HepG2 (cell line): ENCODE measurements around the gene AARS2. TPM values are rescaled to one million over a fixed set of nuclear protein-coding genes. Genes with fewer than 3 reads are reported as not detected.

ENCODE experiments used
- CCAR2 ChIP-seq: fragments of 200-400 bp; formaldehyde crosslinking; optimal IDR thresholded peaks from 2 replicates; pipeline ENCODE3; 2018; ENCODE audit warnings: low read depth, mild to moderate bottlenecking, low read length, moderate library complexity
- GABPA ChIP-seq, 2 experiments: IDR thresholded peaks; 2 replicates each; pipeline ENCODE4 v1.6.1; 2011 to 2016; ENCODE audit warnings: low read depth in 2 of 2, low read length in 1 of 2, missing biosample characterization in 1 of 2, missing genetic modification characterization in 1 of 2
- HNF1B ChIP-seq: sonication (generic); formaldehyde crosslinking; IDR thresholded peaks from 2 replicates; pipeline ENCODE4 v1.5.1; 2020; ENCODE audit warnings: mild to moderate bottlenecking, moderate library complexity, missing genetic modification reagents
- MEF2D ChIP-seq: sonication (generic); formaldehyde crosslinking; IDR thresholded peaks from 2 replicates; pipeline ENCODE4 v1.5.1; 2020; ENCODE audit warnings: mild to moderate bottlenecking, missing genetic modification reagents
- NFYB ChIP-seq: sonication (generic); formaldehyde crosslinking; IDR thresholded peaks from 2 replicates; pipeline ENCODE4 v1.4.0; 2020; ENCODE audit warnings: missing genetic modification reagents
- U2AF1 ChIP-seq: fragments of 200-400 bp; formaldehyde crosslinking; optimal IDR thresholded peaks from 2 replicates; pipeline ENCODE3; 2017; ENCODE audit warnings: mild to moderate bottlenecking, low read depth, low read length
- ZBED4 ChIP-seq: sonication (generic); formaldehyde crosslinking; IDR thresholded peaks from 2 replicates; pipeline ENCODE4 v1.4.0; 2020; ENCODE audit warnings: missing genetic modification reagents, borderline replicate concordance
- ZHX2 ChIP-seq, 2 experiments: sonication (generic) in 1 of 2; formaldehyde crosslinking in 1 of 2; IDR thresholded peaks; 2 replicates each; pipeline versions ENCODE4 v1.6.1 to v1.9.0; 2014 to 2022; ENCODE audit warnings: antibody characterized with exemption in 1 of 2, borderline replicate concordance in 1 of 2, inconsistent platforms in 1 of 2, low read depth in 1 of 2, missing genetic modification reagents in 1 of 2
- ZNF225 ChIP-seq: sonication (generic); formaldehyde crosslinking; IDR thresholded peaks from 2 replicates; pipeline ENCODE4 v1.4.0; 2020; ENCODE audit warnings: mild to moderate bottlenecking, missing genetic modification reagents
- ZNF30 ChIP-seq: sonication (generic); formaldehyde crosslinking; IDR thresholded peaks from 2 replicates; pipeline ENCODE4 v1.5.0; 2020; ENCODE audit warnings: mild to moderate bottlenecking, missing genetic modification reagents
- ZNF333 ChIP-seq: sonication (generic); formaldehyde crosslinking; IDR thresholded peaks from 2 replicates; pipeline ENCODE4 v1.4.0; 2020; ENCODE audit warnings: mild to moderate bottlenecking, missing genetic modification reagents, borderline replicate concordance
- ZNF572 ChIP-seq: sonication (generic); formaldehyde crosslinking; IDR thresholded peaks from 2 replicates; pipeline ENCODE4 v1.5.1; 2020; ENCODE audit warnings: mild to moderate bottlenecking, missing genetic modification reagents
- ZNF775 ChIP-seq: sonication (generic); formaldehyde crosslinking; IDR thresholded peaks from 2 replicates; pipeline ENCODE4 v1.4.0; 2020; ENCODE audit warnings: missing genetic modification reagents, mild to moderate bottlenecking, moderate library complexity, borderline replicate concordance
- polyA plus RNA-seq, 8 experiments: library from polyadenylated mRNA; depleted of rRNA in 3 of 8; stranded (reverse) in 7 of 8; unstranded in 1 of 8; fragments of >200 nt; fragmentation: Illumina TruSeq in 4 of 8; extraction: Trizol in 4 of 8; gene quantifications; 2 replicates each; pipeline versions ENCODE4 v1.2.1 to v1.2.3, GENCODE V29; 2011 to 2016; ENCODE audit warnings: low read depth in 4 of 8, missing spikeins in 1 of 8, mixed read lengths in 1 of 8; ENCODE audit not compliant: insufficient read depth in 1 of 8
- total RNA-seq, 5 experiments: library from RNA; depleted of rRNA; stranded (reverse); fragments of >200 nt; fragmentation: Illumina TruSeq; extraction: Trizol; gene quantifications; 2 replicates each; pipeline ENCODE4 v1.2.3, GENCODE V29; 2016; ENCODE audit warnings: low read depth in 1 of 5
- TF ChIP-seq, protein P1 (sequence below): sonication (generic); formaldehyde crosslinking; IDR thresholded peaks from 2 replicates; pipeline ENCODE4 v1.5.1; 2020; ENCODE audit warnings: missing genetic modification reagents, mild to moderate bottlenecking, borderline replicate concordance

The AARS2 gene
- total and polyA plus RNA-seq, 2 of the 13 experiments (the other 11 are each of a cell fraction or from before 2014, with no cell fraction given), result 7.5 to 24.1 TPM

- TF ChIP-seq CCAR2, result no peak
- 0 out of 2 replicates have a peak, but pooled peaks have one; percentile 16 for TF ChIP-seq ZNF333
- TF ChIP-seq HNF1B (CRISPR knock-in tag), result peak; percentile 31; the same call in 1 of the 2 replicates
- TF ChIP-seq ZNF225 (CRISPR knock-in tag), result peak; percentile 20; the same call in 1 of the 2 replicates
- TF ChIP-seq NFYB, result no peak
- no peak for TF ChIP-seq ZHX2 (IDR thresholded peaks at IDR 0.05; ENCODE audit: low read depth)
- TF ChIP-seq ZHX2 (CRISPR knock-in tag; IDR thresholded peaks at IDR 0.05; ENCODE audit: borderline replicate concordance), result no peak
- no peak for TF ChIP-seq ZNF30 (CRISPR knock-in tag)
- TF ChIP-seq ZNF572 (CRISPR knock-in tag), result no peak
- TF ChIP-seq ZBED4 (CRISPR knock-in tag), result no peak
- no peak for TF ChIP-seq ZNF775 (CRISPR knock-in tag)
- 0 out of 2 replicates have a peak, but pooled peaks have one; percentile 27 for TF ChIP-seq MEF2D (CRISPR knock-in tag)
- TF ChIP-seq GABPA (IDR thresholded peaks at IDR 0.05; ENCODE audit: low read depth, low read length), result no peak
- TF ChIP-seq GABPA (CRISPR knock-in tag; IDR thresholded peaks at IDR 0.05; ENCODE audit: low read depth), result no peak
- TF ChIP-seq, protein P1, sequence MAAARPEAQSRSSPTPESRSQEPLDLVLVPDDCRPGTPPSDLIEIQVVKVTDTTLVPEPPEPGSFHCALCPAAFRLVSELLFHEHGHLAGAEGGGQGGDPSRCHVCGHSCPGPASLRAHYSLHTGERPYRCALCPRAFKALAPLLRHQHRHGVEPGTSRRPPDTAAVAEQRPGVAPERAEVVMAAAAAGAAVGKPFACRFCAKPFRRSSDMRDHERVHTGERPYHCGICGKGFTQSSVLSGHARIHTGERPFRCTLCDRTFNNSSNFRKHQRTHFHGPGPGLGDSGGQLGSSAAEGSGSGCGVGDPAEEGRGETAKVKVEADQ (CRISPR knock-in tag), result no peak
- TF ChIP-seq U2AF1, result no peak
These were observed 50.4 kb downstream of the AARS2 start (continued) for GRCh38 chr6:44262467-44263353.
